Hepatocyte (in vitro differentiated cells): ENCODE measurements around the gene OGG1. TPM values are rescaled to one million over a fixed set of nuclear protein-coding genes. Genes with fewer than 3 reads are reported as not detected.

Experiments used
- DNase-seq: peaks from one replicate; pipeline ENCODE4 v3.0.0-alpha.2; 2016; ENCODE audit warnings: low spot score
- H2AFZ ChIP-seq: fragments of 200-600 bp; sonication (generic); 2 replicates; pipeline ENCODE4 v1.6.0; 2016; ENCODE audit warnings: antibody characterized with exemption, mild to moderate bottlenecking
- H3K27ac ChIP-seq: fragments of 200-600 bp; sonication (generic); 2 replicates; pipeline ENCODE4 v1.5.1; 2016; ENCODE audit warnings: mild to moderate bottlenecking
- H3K27me3 ChIP-seq: fragments of 200-600 bp; sonication (generic); 2 replicates; pipeline ENCODE4 v1.6.1; 2016
- H3K36me3 ChIP-seq: fragments of 200-600 bp; sonication (generic); replicated peaks from 2 replicates; pipeline ENCODE4 v1.5.1; 2016; ENCODE audit warnings: low read depth; ENCODE audit not compliant: insufficient read depth
- H3K4me1 ChIP-seq: fragments of 200-600 bp; sonication (generic); 2 replicates; pipeline ENCODE4 v1.5.1; 2016; ENCODE audit warnings: mild to moderate bottlenecking, moderate library complexity; ENCODE audit not compliant: insufficient read depth
- H3K4me2 ChIP-seq: fragments of 200-600 bp; sonication (generic); 2 replicates; pipeline ENCODE4 v1.6.0; 2016
- H3K4me3 ChIP-seq: fragments of 200-600 bp; sonication (generic); 2 replicates; pipeline ENCODE4 v1.5.1; 2016; ENCODE audit warnings: mild to moderate bottlenecking
- H3K79me2 ChIP-seq: fragments of 200-600 bp; sonication (generic); 2 replicates; pipeline ENCODE4 v1.6.0; 2017; ENCODE audit warnings: mild to moderate bottlenecking
- H3K9me2 ChIP-seq: fragments of 200-600 bp; sonication (generic); replicated peaks from 2 replicates; pipeline ENCODE4 v1.6.0; 2017; ENCODE audit warnings: mild to moderate bottlenecking; ENCODE audit not compliant: insufficient read depth
- H3K9me3 ChIP-seq: fragments of 200-600 bp; sonication (generic); 2 replicates; pipeline ENCODE4 v1.5.1; 2016; ENCODE audit warnings: low read depth, mild to moderate bottlenecking
- H4K20me1 ChIP-seq: fragments of 200-600 bp; sonication (generic); 2 replicates; pipeline ENCODE4 v1.6.0; 2016; ENCODE audit warnings: mild to moderate bottlenecking; ENCODE audit not compliant: insufficient read depth, poor library complexity, severe bottlenecking
- CTCF ChIP-seq: fragments of 200-600 bp; sonication (generic); IDR thresholded peaks from 2 replicates; pipeline ENCODE4 v1.5.1; 2016; ENCODE audit warnings: antibody characterized with exemption, mild to moderate bottlenecking; ENCODE audit not compliant: poor library complexity
- EZH2 ChIP-seq: fragments of 200-600 bp; sonication (generic); IDR thresholded peaks from 2 replicates; pipeline ENCODE4 v1.6.1; 2016; ENCODE audit warnings: antibody characterized with exemption, mild to moderate bottlenecking, borderline replicate concordance
- EZH2phosphoT487 ChIP-seq: fragments of 200-600 bp; sonication (generic); IDR thresholded peaks from one replicate; pipeline ENCODE4 v1.6.1; 2018; ENCODE audit warnings: antibody characterized with exemption, mild to moderate bottlenecking, low read depth, moderate library complexity; ENCODE audit not compliant: unreplicated experiment, severe bottlenecking
- WGBS: methylation state at CpG from one replicate; pipeline ENCODE4 v1.1.6; 2016; ENCODE audit warnings: low lambda C conversion rate; ENCODE audit errors: missing lambda C conversion rate; 5-methylcytosine and 5-hydroxymethylcytosine counted together
- polyA plus RNA-seq: library from polyadenylated mRNA; unstranded; fragments of >200 nt; fragmentation: Nextera tagmentation; extraction: Ambion mirVana; gene quantifications from 2 replicates; pipeline ENCODE4 v1.2.1, GENCODE V29; 2016
- total RNA-seq: library from RNA; depleted of rRNA; stranded (reverse); fragments of >200 nt; gene quantifications from 2 replicates; pipeline ENCODE4 v1.2.3, GENCODE V29; 2014

Gene OGG1
- total and polyA plus RNA-seq, 2 experiments from 2014 or later: 34.7 to 43.2 TPM

GRCh38 chr3:9779075-9779593 is 29.4 kb downstream of the OGG1 start:
- no peak overlapping the region for H3K4me2 ChIP-seq
- H4K20me1 ChIP-seq: no peaks in the 10 kb centered on the region
- no peak overlapping the region for H3K4me3 ChIP-seq
- no peaks in the 10 kb centered on the region for H3K36me3 ChIP-seq
- no peak for TF ChIP-seq CTCF
- TF ChIP-seq EZH2: no peak
- TF ChIP-seq EZH2phosphoT487: no peak
- no peaks in the 10 kb centered on the region for H3K79me2 ChIP-seq
- no peaks in the 10 kb centered on the region for H3K4me1 ChIP-seq
- H3K9me2 ChIP-seq: no peaks in the 10 kb centered on the region
- no peak overlapping the region for H3K27ac ChIP-seq
- no peak for DNase-seq
- no peaks in the 10 kb centered on the region for H3K9me3 ChIP-seq
- no peaks in the 10 kb centered on the region for H3K27me3 ChIP-seq
- H2AFZ ChIP-seq: no peak overlapping the region
- 94% methylated on average over 6 of the region's 6 CpGs for WGBS

- 86% methylated on average over 8 of the region's 8 CpGs for WGBS
- Histone ChIP-seq H3K36me3 (no peaks in the 10 kb centered on the region), H3K27me3 (no peaks in the 10 kb centered on the region), H3K9me2 (no peaks in the 10 kb centered on the region), H3K4me1 (no peaks in the 10 kb centered on the region), H3K9me3 (no peaks in the 10 kb centered on the region), H2AFZ (no peak overlapping the region), H3K79me2 (no peaks in the 10 kb centered on the region), H3K4me2 (no peak overlapping the region), H3K4me3 (no peak overlapping the region), H3K27ac (no peak overlapping the region), H4K20me1 (no peaks in the 10 kb centered on the region)
- DNase-seq: no peak
- TF ChIP-seq EZH2phosphoT487 (no peak), EZH2 (no peak), CTCF (no peak)
These were observed 30.1 kb downstream of the OGG1 start for GRCh38 chr3:9779721-9780457.

- WGBS: 94% methylated on average over 10 of the region's 10 CpGs
- no peak for DNase-seq
- H3K27me3 ChIP-seq: no peaks in the 10 kb centered on the region
- H3K79me2 ChIP-seq: no peaks in the 10 kb centered on the region
- no peaks in the 10 kb centered on the region for H4K20me1 ChIP-seq
- H3K9me3 ChIP-seq: no peaks in the 10 kb centered on the region
- no peaks in the 10 kb centered on the region for H3K9me2 ChIP-seq
- H3K36me3 ChIP-seq: no peaks in the 10 kb centered on the region
- no peak overlapping the region for H3K4me2 ChIP-seq
- H2AFZ ChIP-seq: no peak overlapping the region
- no peak overlapping the region for H3K27ac ChIP-seq
- H3K4me1 ChIP-seq: no peaks in the 10 kb centered on the region
- TF ChIP-seq EZH2 (no peak), EZH2phosphoT487 (no peak), CTCF (no peak)
- H3K4me3 ChIP-seq: no peak overlapping the region
These were observed 30.7 kb downstream of the OGG1 start for GRCh38 chr3:9780458-9780812.
